IPS DF 6.9 (cell line): ENCODE results near the gene COLEC12.

Experiments used
- DNase-seq: peaks from one replicate; pipeline ENCODE4 v3.0.0-alpha.2; 2013; ENCODE audit warnings: low read depth, low spot score
- H3K27ac ChIP-seq: one replicate; pipeline ENCODE4 v1.5.1; 2013; ENCODE audit warnings: low read length, control low read depth
- H3K27me3 ChIP-seq: 2 replicates; pipeline ENCODE4 v1.6.1; 2013; ENCODE audit warnings: mild to moderate bottlenecking, low read length; ENCODE audit not compliant: control insufficient read depth, insufficient read depth
- H3K36me3 ChIP-seq: 2 replicates; pipeline ENCODE4 v1.6.1; 2013; ENCODE audit warnings: low read length; ENCODE audit not compliant: control insufficient read depth, insufficient read depth
- H3K4me1 ChIP-seq: 2 replicates; pipeline ENCODE4 v1.6.1; 2013; ENCODE audit warnings: low read length; ENCODE audit not compliant: control insufficient read depth, insufficient read depth
- H3K4me3 ChIP-seq: 2 replicates; pipeline ENCODE4 v1.5.1; 2013; ENCODE audit warnings: mild to moderate bottlenecking, low read length
- H3K9me3 ChIP-seq: 2 replicates; pipeline ENCODE4 v1.6.1; 2013; ENCODE audit warnings: low read length, inconsistent platforms; ENCODE audit not compliant: control insufficient read depth, insufficient read depth
- WGBS: extraction: QIAGEN DNeasy Blood & Tissue Kit; methylation state at CpG from one replicate; pipeline ENCODE4 v1.1.7; 2013; ENCODE audit warnings: mixed read lengths, missing lambda C conversion rate; ENCODE audit not compliant: insufficient read length, insufficient coverage; 5-methylcytosine and 5-hydroxymethylcytosine counted together

COLEC12 gene

DNA sequence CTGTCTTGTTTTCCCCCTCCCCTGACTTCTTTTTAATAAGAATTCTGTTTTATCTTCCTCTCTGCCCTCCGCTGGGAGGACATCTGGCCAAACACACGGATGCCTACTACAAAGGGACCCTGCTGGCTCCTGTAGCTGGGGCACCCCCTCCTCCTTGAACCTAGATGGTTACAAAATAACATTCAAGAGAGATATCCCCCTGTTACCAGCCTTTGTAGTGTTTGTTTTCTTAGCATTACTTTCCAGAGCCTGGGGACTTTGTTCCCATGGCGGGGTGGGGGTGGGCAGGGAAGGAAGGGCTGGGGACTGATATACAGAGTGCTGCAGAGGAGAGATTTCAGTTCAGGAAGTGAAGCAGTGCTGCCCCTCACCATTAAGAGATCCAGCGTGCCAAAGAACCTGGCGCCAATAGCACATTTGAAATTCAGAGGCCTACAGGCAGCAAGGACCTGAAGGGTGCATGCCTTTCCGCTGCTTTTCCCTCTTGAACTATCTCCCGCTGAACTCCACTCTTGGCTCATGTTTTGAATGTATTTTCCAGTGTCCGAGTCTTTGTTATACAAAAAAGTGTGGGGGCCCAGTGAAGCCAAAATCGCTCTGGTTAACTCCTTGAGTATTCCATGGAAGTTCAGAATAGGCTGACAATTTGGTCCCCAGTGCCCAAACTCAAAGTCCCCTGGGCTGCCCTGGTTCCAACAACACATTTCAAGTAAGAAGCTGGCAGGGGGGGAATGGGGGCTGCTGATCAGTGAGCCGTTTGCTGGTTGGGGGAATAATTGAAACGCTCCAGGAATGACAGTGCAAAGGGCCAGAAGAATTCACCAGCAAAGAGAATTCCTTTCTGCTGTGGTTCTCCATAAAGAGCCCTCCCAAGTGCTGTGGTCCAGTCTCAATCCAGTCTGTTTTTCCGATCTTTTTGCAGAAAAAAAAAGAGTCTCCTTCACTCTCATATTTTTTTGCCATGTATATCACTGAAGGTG, 137.9 kb downstream of the COLEC12 start:
- no CpG with 5 or more reads among the region's 12 CpGs for WGBS
- Histone ChIP-seq H3K4me3 (no peak overlapping the region), H3K9me3 (no peaks in the 10 kb centered on the region), H3K27ac (no peak overlapping the region), H3K27me3 (no peaks in the 10 kb centered on the region), H3K4me1 (peaks cover 3% of the 10 kb centered on the region; the same call in 1 of the 2 replicates), H3K36me3 (no peaks in the 10 kb centered on the region)
- DNase-seq = no peak

DNA sequence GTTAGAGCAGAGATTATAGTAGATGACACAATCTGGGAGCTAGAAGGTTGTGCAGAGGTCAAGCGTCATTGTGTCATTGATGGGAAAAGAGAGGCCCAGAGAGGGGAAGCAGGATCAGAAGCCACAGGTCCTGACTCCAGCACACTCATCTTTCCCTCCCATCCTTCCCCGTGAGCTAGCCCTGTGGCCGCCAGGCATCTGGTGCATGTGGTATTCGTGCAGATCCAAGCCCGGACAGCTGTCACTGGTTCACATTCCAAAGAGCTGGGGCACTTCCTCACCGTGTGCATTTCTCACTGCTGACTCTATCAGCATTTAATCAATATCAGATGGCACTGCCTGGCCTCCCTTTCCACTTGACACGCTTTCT, 138.6 kb downstream of the COLEC12 start:
- Histone ChIP-seq H3K27ac (no peak overlapping the region), H3K9me3 (no peaks in the 10 kb centered on the region), H3K4me3 (no peak overlapping the region), H3K27me3 (no peaks in the 10 kb centered on the region), H3K4me1 (peaks cover 3% of the 10 kb centered on the region; the same call in 1 of the 2 replicates), H3K36me3 (no peaks in the 10 kb centered on the region)
- no CpG with 5 or more reads among the region's 7 CpGs for WGBS
- no peak for DNase-seq

DNA sequence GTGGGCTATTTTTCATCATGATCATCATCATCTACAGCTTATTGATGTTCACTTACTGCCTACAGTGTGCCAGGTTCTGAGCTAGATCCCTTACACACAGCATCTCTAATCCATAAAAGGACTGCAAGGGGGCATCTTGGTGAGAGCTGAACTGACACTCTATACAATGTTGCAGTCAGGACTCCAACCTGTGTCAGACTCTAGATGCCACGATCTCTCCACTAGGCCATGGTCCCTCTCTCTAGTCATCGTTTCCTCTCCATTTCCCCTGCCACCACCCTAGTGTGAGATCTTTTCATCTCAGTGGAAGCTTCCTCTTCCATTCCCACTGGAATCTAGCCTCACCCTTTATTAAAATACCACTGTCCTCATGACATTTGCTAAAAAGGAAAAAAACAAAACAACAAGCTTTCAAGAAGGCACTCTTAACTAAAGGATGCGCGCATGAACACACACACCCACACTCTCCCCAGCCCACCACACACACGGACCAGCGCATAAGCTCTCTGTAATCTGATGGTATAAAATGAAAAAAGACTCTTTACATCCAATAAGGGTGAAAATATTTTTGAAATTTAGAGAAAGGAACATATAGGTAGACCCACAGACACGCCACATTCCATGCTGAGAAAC, 139.3 kb downstream of the COLEC12 start:
- DNase-seq = no peak
- peaks cover 3% of the 10 kb centered on the region; the same call in 1 of the 2 replicates for H3K4me1 ChIP-seq
- H3K4me3 ChIP-seq = no peak overlapping the region
- no peaks in the 10 kb centered on the region for H3K9me3 ChIP-seq
- H3K36me3 ChIP-seq = no peaks in the 10 kb centered on the region
- no peak overlapping the region for H3K27ac ChIP-seq
- H3K27me3 ChIP-seq = no peaks in the 10 kb centered on the region
- WGBS = no CpG with 5 or more reads among the region's 7 CpGs

DNA sequence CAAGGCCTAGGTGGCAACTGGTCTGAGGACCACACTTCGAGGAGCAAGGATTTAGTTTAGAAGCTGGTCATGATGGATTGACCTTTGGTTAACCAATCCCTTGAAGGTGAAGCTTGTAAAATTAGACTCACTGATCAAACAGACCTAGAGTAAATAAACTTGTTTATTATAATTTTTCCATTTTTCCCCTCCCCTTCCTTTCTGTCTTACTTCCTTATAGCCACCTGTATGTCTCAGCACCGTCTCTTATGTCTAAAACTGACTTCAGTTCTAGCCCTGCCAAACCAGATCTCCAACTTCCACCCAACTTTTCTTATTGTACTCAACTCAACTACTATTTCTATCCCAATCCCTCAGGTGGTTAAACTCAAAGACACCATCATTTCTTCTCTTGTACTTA, 139.8 kb downstream of the COLEC12 start:
- WGBS = no CpG with 5 or more reads among the region's 2 CpGs
- no peak overlapping the region for H3K27ac ChIP-seq

DNA sequence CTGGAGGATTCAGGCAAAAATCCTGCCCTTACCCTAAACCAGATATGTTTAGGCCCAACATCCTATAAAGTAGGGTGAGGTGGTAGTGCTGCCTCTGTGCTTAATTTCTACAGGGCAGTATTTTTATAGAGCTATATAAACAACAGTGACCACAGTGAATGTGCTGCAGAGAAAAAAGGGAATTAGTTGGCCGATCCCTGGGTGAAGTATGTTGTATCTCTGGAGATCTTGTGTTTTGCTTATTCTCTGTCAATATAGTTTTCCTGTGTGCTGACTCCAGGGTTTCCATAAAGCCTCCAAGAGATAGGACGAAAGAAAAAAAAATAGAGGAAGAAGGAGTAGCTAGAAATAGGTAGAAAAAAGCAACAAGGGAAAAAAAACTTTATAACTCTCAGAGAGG, 143.7 kb downstream of the COLEC12 start:
- Histone ChIP-seq H3K4me1 (no peaks in the 10 kb centered on the region; the same call in 1 of the 2 replicates), H3K36me3 (no peaks in the 10 kb centered on the region), H3K27me3 (no peaks in the 10 kb centered on the region), H3K9me3 (no peaks in the 10 kb centered on the region), H3K4me3 (no peak overlapping the region), H3K27ac (no peak overlapping the region)
- DNase-seq = no peak
- no CpG with 5 or more reads among the region's 2 CpGs for WGBS

More for the DNA sequence above, 139.8 kb downstream of the COLEC12 start:
- Histone ChIP-seq H3K9me3 (no peaks in the 10 kb centered on the region), H3K27me3 (no peaks in the 10 kb centered on the region), H3K4me1 (peaks cover 3% of the 10 kb centered on the region; the same call in 1 of the 2 replicates), H3K36me3 (no peaks in the 10 kb centered on the region), H3K4me3 (no peak overlapping the region)
- no peak for DNase-seq

DNA sequence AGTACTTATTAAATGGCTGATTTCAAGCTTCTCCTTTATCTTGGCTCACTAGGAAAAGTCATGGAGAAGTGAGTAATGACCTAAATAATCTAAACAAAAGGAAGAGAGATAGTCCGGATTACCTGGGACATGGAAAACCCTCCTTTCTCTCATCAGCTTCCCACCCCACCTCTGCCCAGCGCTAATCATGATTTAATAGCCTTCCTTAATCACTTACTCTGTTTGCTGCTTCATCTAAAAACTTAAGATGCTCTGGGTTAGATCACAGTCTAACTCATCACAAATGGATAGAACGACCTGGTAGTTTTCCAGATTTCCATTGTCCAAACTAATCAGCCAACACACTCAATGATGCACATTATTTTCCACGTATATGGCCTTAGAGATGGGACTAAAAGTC, 144.8 kb downstream of the COLEC12 start:
- Histone ChIP-seq H3K27me3 (no peaks in the 10 kb centered on the region), H3K4me1 (no peaks in the 10 kb centered on the region), H3K9me3 (no peaks in the 10 kb centered on the region), H3K27ac (no peak overlapping the region), H3K36me3 (no peaks in the 10 kb centered on the region), H3K4me3 (no peak overlapping the region)
- no peak for DNase-seq
- no CpG with 5 or more reads among the region's 4 CpGs for WGBS

DNA sequence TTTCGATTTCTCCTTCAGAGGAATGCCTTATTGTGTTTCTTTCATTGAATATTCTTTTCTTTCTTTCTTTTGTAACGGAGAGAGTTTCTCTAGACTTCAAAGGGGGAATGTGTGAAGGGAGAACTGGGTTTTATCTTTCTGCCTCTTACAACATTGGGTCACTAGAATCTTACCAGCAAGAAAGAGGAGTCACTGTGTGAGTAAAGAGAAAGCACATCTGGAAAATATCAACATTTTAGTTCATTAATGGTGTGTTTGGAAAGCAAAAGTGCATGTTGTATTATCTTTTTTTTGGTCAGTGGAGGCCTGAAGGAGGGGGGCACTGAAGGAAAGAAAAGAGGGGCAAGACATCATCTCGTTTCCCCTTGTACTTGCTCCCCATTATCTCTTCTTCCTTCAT, 146.0 kb downstream of the COLEC12 start:
- Histone ChIP-seq H3K36me3 (no peaks in the 10 kb centered on the region), H3K9me3 (no peaks in the 10 kb centered on the region), H3K4me3 (no peak overlapping the region), H3K4me1 (no peaks in the 10 kb centered on the region), H3K27me3 (no peaks in the 10 kb centered on the region), H3K27ac (no peak overlapping the region)
- DNase-seq = no peak
- no CpG with 5 or more reads among the region's 3 CpGs for WGBS

DNA sequence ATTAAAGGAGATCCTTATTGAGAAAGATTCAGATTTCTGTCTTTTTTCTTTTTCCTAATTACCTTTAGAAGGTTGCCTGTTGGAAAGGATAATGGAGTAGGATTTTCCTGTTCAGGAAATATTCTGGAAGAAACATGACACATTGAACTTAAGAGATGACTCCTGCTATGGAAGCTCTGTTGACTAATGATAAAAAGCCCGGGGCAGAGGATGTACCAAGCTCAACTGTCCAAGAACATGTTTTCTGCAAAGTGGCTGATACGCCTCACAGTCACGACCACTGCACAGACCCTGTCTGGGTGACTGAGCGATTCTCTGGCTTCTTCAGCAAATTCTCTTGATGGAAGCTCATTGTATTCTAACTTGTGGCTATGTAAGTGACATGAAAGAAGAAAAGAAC, 146.5 kb downstream of the COLEC12 start:
- H3K9me3 ChIP-seq = no peaks in the 10 kb centered on the region
- no peak overlapping the region for H3K27ac ChIP-seq
- no peak for DNase-seq
- WGBS = no CpG with 5 or more reads among the region's 4 CpGs
- H3K4me3 ChIP-seq = no peak overlapping the region
- H3K36me3 ChIP-seq = no peaks in the 10 kb centered on the region
- no peaks in the 10 kb centered on the region for H3K4me1 ChIP-seq
- no peaks in the 10 kb centered on the region for H3K27me3 ChIP-seq

DNA sequence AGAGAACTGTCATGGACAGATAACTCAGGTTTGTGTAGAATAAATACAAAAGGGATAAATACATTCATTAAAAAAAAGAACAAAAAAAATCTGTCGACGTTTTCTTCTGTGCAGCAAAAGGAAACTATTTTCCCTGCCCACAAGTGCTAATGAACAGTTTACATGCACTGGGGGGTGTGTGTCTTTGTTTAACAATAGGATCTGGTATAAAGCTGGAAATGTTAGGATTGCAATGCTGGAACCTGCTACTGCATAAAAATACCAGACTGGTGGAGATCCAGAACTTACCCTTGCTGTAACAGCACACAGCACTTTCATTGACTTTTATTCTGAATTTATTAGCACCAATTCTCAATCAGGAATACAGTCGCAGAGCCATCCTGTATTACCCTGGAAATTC, 148.1 kb downstream of the COLEC12 start:
- Histone ChIP-seq H3K36me3 (no peaks in the 10 kb centered on the region), H3K4me3 (no peak overlapping the region), H3K27ac (no peak overlapping the region), H3K27me3 (no peaks in the 10 kb centered on the region), H3K4me1 (no peaks in the 10 kb centered on the region), H3K9me3 (no peaks in the 10 kb centered on the region)
- WGBS = no CpG with 5 or more reads among the region's 3 CpGs
- no peak for DNase-seq

DNA sequence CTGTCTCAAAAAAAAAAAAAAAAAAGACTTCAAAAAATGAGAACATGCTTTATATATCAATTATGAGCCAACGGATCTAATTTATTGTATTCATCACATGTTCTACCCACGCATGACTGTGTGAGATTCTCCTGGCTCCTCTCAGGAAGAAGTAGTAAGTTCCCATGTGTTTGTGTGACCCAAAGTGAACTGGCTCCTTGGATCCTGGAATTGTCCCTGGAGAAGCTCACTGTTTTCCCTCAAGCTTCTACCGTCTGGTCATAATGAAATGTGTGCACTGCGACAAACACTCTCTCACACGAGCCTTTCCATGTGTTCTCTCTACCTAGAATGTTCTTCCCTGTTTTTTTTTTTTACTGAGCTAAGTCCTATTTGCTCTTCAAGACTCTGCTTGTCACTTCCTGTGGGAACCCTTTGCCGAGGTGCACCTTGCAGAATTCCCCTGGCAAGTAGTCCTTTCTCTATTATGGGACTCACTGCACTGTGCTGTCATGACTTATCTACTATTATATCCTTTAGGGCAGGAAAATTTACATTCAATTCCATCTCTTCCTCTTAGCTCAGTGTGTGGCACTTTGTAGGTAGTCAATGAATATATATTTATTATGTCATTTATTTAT, 149.4 kb downstream of the COLEC12 start:
- H3K4me1 ChIP-seq = no peaks in the 10 kb centered on the region
- H3K36me3 ChIP-seq = no peaks in the 10 kb centered on the region
- no peak for DNase-seq
- no peaks in the 10 kb centered on the region for H3K9me3 ChIP-seq
- H3K4me3 ChIP-seq = no peak overlapping the region
- H3K27me3 ChIP-seq = no peaks in the 10 kb centered on the region
- no CpG with 5 or more reads among the region's 6 CpGs for WGBS
- H3K27ac ChIP-seq = no peak overlapping the region
